Heart left ventricle (tissue), 13 donors: ENCODE measurements around the gene CDC16.

Experiments used
- POLR2A ChIP-seq, 2 donors: fragments of 450-650 bp; IDR thresholded peaks; one replicate each; pipeline ENCODE4 v1.6.1; 2017; ENCODE audit warnings: antibody characterized with exemption in 2 of 2, mild to moderate bottlenecking in 2 of 2, moderate library complexity in 2 of 2
- TF ChIP-seq, protein P1 (sequence below), 12 donors: fragments of 200-600 bp; sonication (generic) in 4 of 12; IDR thresholded peaks; one replicate each; pipeline versions ENCODE4 v1.5.0 to v1.8.0; 2018 to 2022; ENCODE audit warnings: antibody characterized with exemption in 12 of 12, mild to moderate bottlenecking in 5 of 12
- donor health status: ischemic (EF 13 %, LVEDD 7.1; RV severe dilation, severe dysfunction).
- donor health status: DM: no; HTN: yes; CAD: no.
- donor health status: DM: no; HTN: no; CAD: no.
- donor health status: ischemic (EF 25% LVEDD 6.9; RV normal size, moderate dysfunction).
- donor health status: ischemic (EF 25% LVEDD 5.7; RV mildly dilated, moderate dysfunction).
- donor health status: ischemic (EF 35%, LVEDD 5.7; RV mildly dilated, moderate dysfunction).
- donor health status: nonischemic (EF 11% LVEDD 7.7; RV severe dilation, severe dysfunction).
- donor health status: DM: yes; HTN: yes; CAD: no.
- donor health status: PGD.
- donor health status: ischemic (EF 29% LVEDD 5.4; RV normal size, mild dysfunction).
- donor health status: nonischemic (EF 23%, LVEDD 6.1; RV moderate dilation, normal function).

DNA sequence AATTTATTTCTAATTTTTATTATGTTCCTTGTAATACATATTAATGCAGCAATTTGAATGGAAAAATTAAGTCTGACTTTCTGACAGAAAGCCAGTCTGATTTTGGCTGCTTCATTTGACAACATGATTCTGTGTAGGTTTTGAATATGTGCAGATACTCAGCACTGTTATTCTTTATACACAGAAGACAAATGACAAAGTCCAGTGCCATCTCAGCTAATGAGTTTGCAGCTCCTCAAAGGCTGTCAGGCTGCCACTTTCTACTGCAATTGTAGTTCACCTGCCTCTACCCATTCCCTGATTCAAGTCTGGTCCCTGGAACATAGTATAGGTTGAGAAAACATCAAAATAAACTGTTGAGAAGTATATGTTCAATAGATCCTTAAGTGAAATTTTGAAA, 76.7 kb downstream of the CDC16 start:
- TF ChIP-seq POLR2A (IDR thresholded peaks at IDR 0.05) = no peak
- TF ChIP-seq, protein P1, sequence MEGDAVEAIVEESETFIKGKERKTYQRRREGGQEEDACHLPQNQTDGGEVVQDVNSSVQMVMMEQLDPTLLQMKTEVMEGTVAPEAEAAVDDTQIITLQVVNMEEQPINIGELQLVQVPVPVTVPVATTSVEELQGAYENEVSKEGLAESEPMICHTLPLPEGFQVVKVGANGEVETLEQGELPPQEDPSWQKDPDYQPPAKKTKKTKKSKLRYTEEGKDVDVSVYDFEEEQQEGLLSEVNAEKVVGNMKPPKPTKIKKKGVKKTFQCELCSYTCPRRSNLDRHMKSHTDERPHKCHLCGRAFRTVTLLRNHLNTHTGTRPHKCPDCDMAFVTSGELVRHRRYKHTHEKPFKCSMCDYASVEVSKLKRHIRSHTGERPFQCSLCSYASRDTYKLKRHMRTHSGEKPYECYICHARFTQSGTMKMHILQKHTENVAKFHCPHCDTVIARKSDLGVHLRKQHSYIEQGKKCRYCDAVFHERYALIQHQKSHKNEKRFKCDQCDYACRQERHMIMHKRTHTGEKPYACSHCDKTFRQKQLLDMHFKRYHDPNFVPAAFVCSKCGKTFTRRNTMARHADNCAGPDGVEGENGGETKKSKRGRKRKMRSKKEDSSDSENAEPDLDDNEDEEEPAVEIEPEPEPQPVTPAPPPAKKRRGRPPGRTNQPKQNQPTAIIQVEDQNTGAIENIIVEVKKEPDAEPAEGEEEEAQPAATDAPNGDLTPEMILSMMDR (IDR thresholded peaks at IDR 0.05) = no peak
